CD14-positive monocyte (primary cell): ENCODE measurements around the gene STBD1. TPM values are rescaled to one million over a fixed set of nuclear protein-coding genes. Genes with fewer than 3 reads are reported as not detected.

ENCODE experiments used
- DNase-seq, 3 donors: peaks; one replicate each; pipeline ENCODE4 v3.0.0-alpha.2; 2011 to 2022
- H2AFZ ChIP-seq: 2 replicates; pipeline ENCODE4 v1.6.0; 2012; ENCODE audit warnings: mild to moderate bottlenecking, low read depth, low read length, inconsistent platforms; ENCODE audit not compliant: insufficient read depth, poor library complexity, severe bottlenecking
- H3K27ac ChIP-seq, 2 donors: 1 replicate in 1 of 2; 2 replicates in 1 of 2; pipeline ENCODE4 v1.5.1; 2012 to 2013; ENCODE audit warnings: low read length in 2 of 2, control low read depth in 1 of 2, inconsistent platforms in 1 of 2, low read depth in 1 of 2, mild to moderate bottlenecking in 1 of 2
- H3K27me3 ChIP-seq, 2 donors: one replicate each; pipeline versions ENCODE4 v1.6.0 to v1.6.1; 2011 to 2013; ENCODE audit warnings: low read length in 2 of 2; ENCODE audit not compliant: control insufficient read depth in 2 of 2, insufficient read depth in 2 of 2
- H3K36me3 ChIP-seq, 2 donors: replicated peaks in 1 of 2; 1 replicate in 1 of 2; 2 replicates in 1 of 2; pipeline versions ENCODE4 v1.5.1 to v1.6.1; 2012 to 2013; ENCODE audit warnings: low read length in 2 of 2, control low read depth in 1 of 2, inconsistent platforms in 1 of 2, mild to moderate bottlenecking in 1 of 2; ENCODE audit not compliant: insufficient read depth in 2 of 2, control insufficient read depth in 1 of 2
- H3K4me1 ChIP-seq, 2 donors: 1 replicate in 1 of 2; 2 replicates in 1 of 2; pipeline versions ENCODE4 v1.5.1 to v1.6.1; 2012 to 2013; ENCODE audit warnings: low read length in 2 of 2, control low read depth in 1 of 2, inconsistent platforms in 1 of 2, mild to moderate bottlenecking in 1 of 2, moderate library complexity in 1 of 2; ENCODE audit not compliant: insufficient read depth in 2 of 2, control insufficient read depth in 1 of 2
- H3K4me2 ChIP-seq: replicated peaks from 2 replicates; pipeline ENCODE3; 2012; ENCODE audit warnings: low read length, moderate library complexity, mild to moderate bottlenecking; ENCODE audit not compliant: poor library complexity, severe bottlenecking; ENCODE audit errors: extremely low read depth
- H3K4me3 ChIP-seq, 3 experiments: fragments of 200-600 bp in 1 of 3; sonication (generic) in 1 of 3; replicated peaks in 1 of 3; 1 replicate in 2 of 3; 2 replicates in 1 of 3; pipeline ENCODE4 v1.5.1; 2011 to 2013; ENCODE audit warnings: low read length in 3 of 3, mild to moderate bottlenecking in 3 of 3, control low read depth in 2 of 3, low read depth in 2 of 3, inconsistent platforms in 1 of 3, moderate library complexity in 1 of 3
- H3K79me2 ChIP-seq: 2 replicates; pipeline ENCODE4 v1.6.0; 2012; ENCODE audit warnings: mild to moderate bottlenecking, control low read depth, inconsistent platforms, low read length, moderate library complexity; ENCODE audit not compliant: insufficient read depth
- H3K9ac ChIP-seq: 2 replicates; pipeline ENCODE4 v1.6.0; 2017; ENCODE audit warnings: low read length, mild to moderate bottlenecking; ENCODE audit not compliant: insufficient read depth, poor library complexity, severe bottlenecking
- H3K9me3 ChIP-seq, 2 donors: replicated peaks in 1 of 2; 1 replicate in 1 of 2; 2 replicates in 1 of 2; pipeline versions ENCODE4 v1.5.1 to v1.6.1; 2012 to 2013; ENCODE audit warnings: low read length in 2 of 2, control low read depth in 1 of 2; ENCODE audit not compliant: control insufficient read depth in 1 of 2, insufficient read depth in 1 of 2
- H4K20me1 ChIP-seq: 2 replicates; pipeline ENCODE4 v1.6.0; 2012; ENCODE audit warnings: mild to moderate bottlenecking, low read length, control low read depth, moderate library complexity; ENCODE audit not compliant: insufficient read depth
- H3K27ac Mint-ChIP-seq, 7 donors: one replicate each; pipeline ENCODE4 v1.8.0; 2020; ENCODE audit warnings: mild to moderate bottlenecking in 7 of 7, mixed read lengths in 7 of 7, moderate library complexity in 6 of 7, inconsistent platforms in 2 of 7
- H3K27me3 Mint-ChIP-seq, 3 donors: one replicate each; pipeline ENCODE4 v1.8.0; 2021 to 2022; ENCODE audit warnings: low read depth in 3 of 3, mild to moderate bottlenecking in 3 of 3, mixed read lengths in 3 of 3, moderate library complexity in 3 of 3, inconsistent platforms in 1 of 3
- H3K36me3 Mint-ChIP-seq, 2 donors: one replicate each; pipeline ENCODE4 v1.8.0; 2020; ENCODE audit warnings: mixed read lengths in 2 of 2, inconsistent platforms in 1 of 2, mild to moderate bottlenecking in 1 of 2
- H3K4me1 Mint-ChIP-seq: one replicate; pipeline ENCODE4 v1.8.0; 2020; ENCODE audit warnings: mild to moderate bottlenecking, mixed read lengths
- H3K4me3 Mint-ChIP-seq, 2 donors: one replicate each; pipeline ENCODE4 v1.8.0; 2020; ENCODE audit warnings: mild to moderate bottlenecking in 2 of 2, mixed read lengths in 2 of 2, moderate library complexity in 1 of 2
- H3K9me3 Mint-ChIP-seq, 7 donors: one replicate each; pipeline ENCODE4 v1.8.0; 2020 to 2022; ENCODE audit warnings: mixed read lengths in 7 of 7, mild to moderate bottlenecking in 6 of 7, moderate library complexity in 6 of 7, inconsistent platforms in 2 of 7
- WGBS: methylation state at CpG from one replicate; pipeline ENCODE4 v1.1.5; 2013; ENCODE audit warnings: missing lambda C conversion rate; ENCODE audit not compliant: insufficient coverage; 5-methylcytosine and 5-hydroxymethylcytosine counted together
- intact Hi-C, 2 donors: fragments of 100-400 bp; cut with micrococcal nuclease; formaldehyde crosslinking; loops; one replicate each; pipeline versions ENCODE4 v1.15.0 to v1.15.1; 2023
- polyA plus RNA-seq, 3 donors: library from polyadenylated mRNA; depleted of rRNA in 1 of 3; unstranded in 2 of 3; stranded (reverse) in 1 of 3; fragments of 300-500 nt in 2 of 3; fragments of >200 nt in 1 of 3; fragmentation: Illumina TruSeq in 2 of 3; gene quantifications; 1 replicate in 2 of 3; 2 replicates in 1 of 3; pipeline ENCODE4 v1.2.3, GENCODE V29; 2012 to 2021
- TF ChIP-seq, protein P1 (sequence below): fragments of 200-600 bp; IDR thresholded peaks from one replicate; pipeline ENCODE4 v1.8.0; 2022; ENCODE audit warnings: antibody characterized with exemption, mild to moderate bottlenecking

The STBD1 gene
- polyA plus RNA-seq, 3 donors: 0.53 to 1.5 (median 1.2) TPM

DNA sequence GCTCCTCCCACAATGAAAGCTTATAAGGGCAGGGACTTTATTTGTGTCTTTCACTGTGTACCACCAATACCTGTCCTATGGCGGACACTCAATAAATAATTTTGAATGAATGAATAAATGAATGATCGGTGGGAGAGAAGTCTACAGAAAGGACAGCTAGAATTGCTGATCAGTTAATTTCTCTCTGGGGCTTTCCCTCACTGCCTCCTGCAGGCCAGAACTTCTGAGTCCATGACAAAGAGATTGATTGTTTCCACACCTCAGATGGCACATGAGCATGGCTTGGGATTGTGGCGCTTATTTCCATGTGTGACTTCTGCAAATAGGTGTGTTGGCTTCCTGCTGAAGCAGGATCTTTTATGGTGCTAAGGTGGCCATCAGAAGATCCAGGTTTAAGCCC is 48.7 kb upstream of the STBD1 start:
- H3K4me2 ChIP-seq: no peak overlapping the region
- Mint-ChIP-seq H3K27me3 (peaks cover 9 to 25% (median 11%) of the 10 kb centered on the region in 3 donors), H3K27ac (peak overlapping the region in 1 of 7 donors; percentile 6), H3K4me3 (no peak overlapping the region), H3K9me3 (peaks cover 0 to 1% (median 0%) of the 10 kb centered on the region in 7 donors), H3K4me1 (no peaks in the 10 kb centered on the region), H3K36me3 (no peaks in the 10 kb centered on the region)
- H3K27me3 ChIP-seq: peaks cover 3 to 20% of the 10 kb centered on the region in 2 donors
- H3K36me3 ChIP-seq: no peaks in the 10 kb centered on the region
- 100% methylated on average over 1 of the region's 3 CpGs for WGBS
- DNase-seq: no peak
- H3K9ac ChIP-seq: no peak overlapping the region
- H3K9me3 ChIP-seq: no peaks in the 10 kb centered on the region
- no peaks in the 10 kb centered on the region for H3K4me1 ChIP-seq
- TF ChIP-seq, protein P1, sequence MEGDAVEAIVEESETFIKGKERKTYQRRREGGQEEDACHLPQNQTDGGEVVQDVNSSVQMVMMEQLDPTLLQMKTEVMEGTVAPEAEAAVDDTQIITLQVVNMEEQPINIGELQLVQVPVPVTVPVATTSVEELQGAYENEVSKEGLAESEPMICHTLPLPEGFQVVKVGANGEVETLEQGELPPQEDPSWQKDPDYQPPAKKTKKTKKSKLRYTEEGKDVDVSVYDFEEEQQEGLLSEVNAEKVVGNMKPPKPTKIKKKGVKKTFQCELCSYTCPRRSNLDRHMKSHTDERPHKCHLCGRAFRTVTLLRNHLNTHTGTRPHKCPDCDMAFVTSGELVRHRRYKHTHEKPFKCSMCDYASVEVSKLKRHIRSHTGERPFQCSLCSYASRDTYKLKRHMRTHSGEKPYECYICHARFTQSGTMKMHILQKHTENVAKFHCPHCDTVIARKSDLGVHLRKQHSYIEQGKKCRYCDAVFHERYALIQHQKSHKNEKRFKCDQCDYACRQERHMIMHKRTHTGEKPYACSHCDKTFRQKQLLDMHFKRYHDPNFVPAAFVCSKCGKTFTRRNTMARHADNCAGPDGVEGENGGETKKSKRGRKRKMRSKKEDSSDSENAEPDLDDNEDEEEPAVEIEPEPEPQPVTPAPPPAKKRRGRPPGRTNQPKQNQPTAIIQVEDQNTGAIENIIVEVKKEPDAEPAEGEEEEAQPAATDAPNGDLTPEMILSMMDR: no peak
- H4K20me1 ChIP-seq: no peaks in the 10 kb centered on the region
- no peak overlapping the region for H3K4me3 ChIP-seq
- H3K79me2 ChIP-seq: no peaks in the 10 kb centered on the region
- no peak overlapping the region for H3K27ac ChIP-seq
- no peak overlapping the region for H2AFZ ChIP-seq
- intact Hi-C loops: no loop called here

DNA sequence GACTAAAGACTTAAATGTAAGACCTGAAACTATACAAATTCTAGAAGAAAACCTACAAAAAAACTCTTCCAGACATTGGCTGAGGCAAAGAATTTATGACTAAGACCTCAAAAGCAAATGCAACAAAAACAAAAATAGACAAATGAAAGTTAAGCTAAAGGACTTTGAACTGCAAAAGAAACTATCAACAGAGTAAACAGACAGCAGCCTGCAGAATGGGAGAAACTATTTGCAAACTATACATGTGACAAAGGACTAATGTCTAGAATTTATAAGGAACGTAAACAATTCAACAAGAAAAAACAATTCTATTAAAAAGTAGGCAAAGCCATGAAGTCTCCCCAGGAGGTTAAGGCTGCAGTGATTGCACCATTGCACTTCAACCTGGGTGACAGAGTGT is 46.0 kb upstream of the STBD1 start:
- Mint-ChIP-seq H3K4me1 (no peaks in the 10 kb centered on the region), H3K27ac (no peak overlapping the region), H3K27me3 (peaks cover 2 to 8% (median 5%) of the 10 kb centered on the region in 3 donors), H3K4me3 (no peak overlapping the region), H3K9me3 (no peaks in the 10 kb centered on the region), H3K36me3 (no peaks in the 10 kb centered on the region)
- intact Hi-C loops: no loop called here
- Histone ChIP-seq H3K9ac (no peak overlapping the region), H3K36me3 (no peaks in the 10 kb centered on the region), H3K27ac (no peak overlapping the region), H3K4me1 (no peaks in the 10 kb centered on the region), H3K9me3 (no peaks in the 10 kb centered on the region), H4K20me1 (no peaks in the 10 kb centered on the region), H3K27me3 (peaks cover 0 to 7% of the 10 kb centered on the region in 2 donors), H3K4me3 (no peak overlapping the region), H3K4me2 (no peak overlapping the region), H3K79me2 (no peaks in the 10 kb centered on the region), H2AFZ (no peak overlapping the region)
- no CpG with 5 or more reads among the region's 1 CpG for WGBS
- no peak for DNase-seq
- TF ChIP-seq, protein P1: no peak
